GM18873 (cell line): Measurements from ENCODE around the gene GPS2.

Experiments
- ATAC-seq: cut with Tn5 transposase; IDR thresholded peaks from one replicate; pipeline ENCODE4 v1.9.1; 2021; ENCODE audit warnings: mild to moderate bottlenecking, moderate library complexity, moderate number of reproducible peaks; ENCODE audit not compliant: unreplicated experiment, low FRiP score

GPS2 gene

GRCh38 chr17:7318121-7318860 is 3.1 kb upstream of the GPS2 start:
- ATAC-seq: no peak

DNA sequence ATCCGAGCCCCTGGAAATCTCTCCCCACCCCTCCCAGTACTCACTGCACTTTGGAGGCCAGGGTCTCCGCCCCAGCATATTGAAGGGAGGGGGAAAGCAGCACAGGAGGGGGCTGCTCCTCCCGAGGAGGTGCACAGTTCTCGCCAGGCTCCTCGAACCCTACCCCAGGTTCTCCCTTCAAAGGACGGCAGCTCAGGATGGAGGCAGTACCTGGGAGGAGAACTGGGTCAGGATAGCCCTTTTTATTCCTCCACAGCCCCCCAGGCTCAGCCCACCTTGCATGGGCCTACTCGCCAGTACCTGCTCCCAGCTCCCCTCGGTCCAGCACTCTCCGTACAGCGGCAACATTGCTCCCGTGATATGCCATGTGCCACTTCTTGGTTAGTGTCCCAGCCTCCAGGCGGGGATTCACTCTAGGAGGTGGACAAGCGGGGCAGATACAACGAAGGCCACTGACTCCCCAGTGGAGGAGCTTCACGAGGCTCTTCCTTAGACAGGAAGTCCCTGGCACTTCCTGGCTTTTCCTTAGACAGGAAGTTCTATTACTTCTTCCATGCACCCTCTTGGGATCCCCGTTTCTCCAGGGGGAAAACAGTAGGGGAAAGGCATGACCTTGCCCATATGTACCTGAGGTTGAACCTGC is 2.1 kb upstream of the GPS2 start:
- no peak for ATAC-seq

GRCh38 chr17:7315570-7316235 is 543 bp upstream of the GPS2 start:
- peak; percentile 5 for ATAC-seq

DNA sequence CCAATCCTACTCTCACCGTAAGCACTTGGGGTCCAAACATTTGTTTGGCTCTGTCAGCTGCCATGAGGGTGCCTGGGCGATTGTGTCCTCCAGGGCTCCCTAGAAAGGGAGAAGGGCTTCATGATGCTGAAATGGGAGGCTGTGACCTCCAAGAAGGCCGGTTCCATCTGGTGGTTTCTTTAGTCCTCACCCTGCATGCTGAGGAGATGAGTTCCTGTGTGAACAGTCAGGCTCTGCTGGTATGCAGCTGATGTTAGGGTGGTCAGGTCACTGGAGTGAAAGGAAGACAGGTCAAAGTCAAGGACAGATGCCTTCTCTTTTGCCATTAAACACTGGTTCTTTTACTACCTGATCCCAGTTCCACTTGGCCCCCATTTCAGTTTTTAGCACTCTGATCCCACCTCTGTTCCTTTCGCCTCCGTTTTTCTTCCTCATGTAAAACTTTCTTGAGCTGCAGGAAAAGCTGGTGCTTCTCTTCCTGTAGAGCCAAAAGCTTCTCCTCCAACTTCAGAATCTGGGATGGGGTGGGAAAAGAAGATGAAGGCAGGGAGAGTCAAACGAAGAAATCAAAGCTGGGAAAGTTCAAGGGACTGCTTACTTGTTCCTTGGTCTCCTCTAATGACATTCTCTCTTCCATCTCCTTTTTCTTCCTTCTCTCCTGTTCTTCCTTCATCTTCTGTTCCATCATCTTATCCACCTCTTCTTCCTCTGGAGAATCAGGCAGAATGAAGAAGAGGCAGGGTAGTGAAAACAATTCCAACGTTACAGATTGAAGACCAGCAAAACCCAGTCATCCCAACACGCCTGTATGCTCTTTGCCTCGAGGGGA is 1.1 kb downstream of the GPS2 start:
- ATAC-seq: no peak

DNA sequence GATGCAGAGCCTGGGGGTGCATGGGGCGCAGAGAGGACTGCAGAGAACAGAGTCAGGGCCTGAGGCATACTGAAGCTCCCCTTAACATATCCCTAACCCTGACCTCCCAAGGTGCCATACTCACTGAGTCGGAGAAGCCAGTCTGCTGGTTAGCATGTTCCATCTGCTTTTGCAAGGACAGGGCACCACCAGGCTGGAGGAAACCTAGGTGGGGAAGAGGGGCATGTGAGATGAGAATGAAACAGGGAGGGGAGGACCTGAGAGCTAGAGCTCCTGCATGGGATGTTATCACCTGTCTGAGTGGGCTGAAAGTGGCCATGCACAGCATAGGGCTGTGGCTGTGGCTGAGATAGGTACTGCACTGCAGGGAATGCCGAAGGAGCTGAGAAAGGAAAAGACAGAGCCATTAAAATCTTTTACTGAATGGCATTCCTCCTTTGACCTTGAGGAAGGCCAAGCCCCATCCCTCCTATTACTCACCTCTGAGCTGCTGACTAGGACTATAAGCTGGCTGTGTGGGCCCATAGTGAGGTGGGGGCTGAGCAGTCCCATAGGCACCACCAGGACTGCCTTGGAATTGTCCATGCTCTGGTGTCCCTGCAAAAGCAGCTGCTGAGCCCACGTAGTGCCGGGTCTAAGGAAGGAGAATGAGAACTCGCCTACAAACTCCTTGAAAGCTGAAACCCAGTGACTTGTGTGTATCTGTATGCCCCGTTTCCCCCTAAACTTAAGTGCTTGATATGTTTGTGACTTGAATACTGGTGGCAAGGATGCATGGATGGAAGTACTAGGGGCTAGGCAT is 1.9 kb downstream of the GPS2 start:
- ATAC-seq: no peak

GRCh38 chr17:7312432-7313087 is 2.6 kb downstream of the GPS2 start:
- no peak for ATAC-seq

- ATAC-seq: no peak
These were observed 4.0 kb downstream of the GPS2 start for GRCh38 chr17:7311110-7311705.

DNA sequence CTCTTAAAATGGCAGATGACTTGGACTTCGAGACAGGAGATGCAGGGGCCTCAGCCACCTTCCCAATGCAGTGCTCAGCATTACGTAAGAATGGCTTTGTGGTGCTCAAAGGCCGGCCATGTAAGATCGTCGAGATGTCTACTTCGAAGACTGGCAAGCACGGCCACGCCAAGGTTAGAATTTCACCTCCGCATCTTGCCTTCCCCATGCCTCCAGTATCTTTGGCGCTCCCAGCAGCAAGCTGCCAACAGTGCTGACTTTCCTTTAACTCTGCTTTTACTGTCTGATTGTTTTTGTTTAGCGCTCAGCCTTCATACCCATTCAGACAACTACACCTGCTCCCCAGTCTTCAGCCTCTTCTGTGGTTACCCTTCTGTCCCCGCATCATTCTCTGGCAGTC is 5.5 kb downstream of the GPS2 start:
- ATAC-seq: no peak

- ATAC-seq: no peak
These were observed 6.3 kb downstream of the GPS2 start for GRCh38 chr17:7308625-7309433.

DNA sequence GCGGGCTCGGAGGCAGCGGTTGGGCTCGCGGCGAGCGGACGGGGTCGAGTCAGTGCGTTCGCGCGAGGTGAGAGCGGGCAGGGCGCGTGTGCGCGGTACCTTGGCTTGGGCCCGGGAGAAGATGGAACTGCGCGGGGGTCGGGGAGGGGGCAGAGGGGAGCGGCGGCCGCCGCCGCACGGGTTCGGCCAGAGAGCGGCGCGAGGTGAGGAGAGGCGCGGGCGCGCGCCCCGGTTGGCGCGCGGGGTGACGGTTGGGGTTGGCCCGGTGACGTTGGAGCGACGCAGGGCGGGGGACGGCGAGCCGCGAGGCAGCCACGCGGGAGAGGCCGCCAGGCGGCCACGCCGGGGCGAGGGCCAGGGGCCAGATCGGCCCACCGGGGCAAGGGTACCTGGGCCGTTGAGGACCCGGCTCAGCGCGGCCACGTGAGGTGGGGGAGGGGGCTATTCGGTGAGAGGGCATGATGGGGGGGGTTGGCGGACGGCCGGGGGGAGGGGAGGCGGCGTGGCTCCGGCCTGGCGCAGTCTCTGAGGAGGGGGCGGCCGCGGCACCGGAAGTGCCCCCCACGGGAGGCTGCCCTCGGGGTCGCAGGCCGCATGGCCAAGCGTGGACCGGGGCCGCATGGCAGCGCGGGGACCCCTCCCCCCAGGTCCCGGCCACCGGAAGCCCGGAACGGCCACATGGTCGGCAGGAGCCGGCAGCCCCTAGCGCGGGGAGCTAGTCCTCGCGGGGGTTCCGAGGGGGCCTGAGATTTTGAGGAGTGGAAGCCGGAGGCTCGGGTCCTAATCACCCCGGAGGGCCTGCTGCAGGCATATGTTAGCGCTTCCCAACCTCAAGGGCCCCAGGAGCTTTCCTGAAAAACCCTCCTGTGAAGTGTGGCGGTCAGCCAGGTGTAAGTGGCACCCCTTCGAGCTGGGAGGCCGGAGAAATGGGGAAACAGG is 7.2 kb downstream of the GPS2 start:
- ATAC-seq: no peak

DNA sequence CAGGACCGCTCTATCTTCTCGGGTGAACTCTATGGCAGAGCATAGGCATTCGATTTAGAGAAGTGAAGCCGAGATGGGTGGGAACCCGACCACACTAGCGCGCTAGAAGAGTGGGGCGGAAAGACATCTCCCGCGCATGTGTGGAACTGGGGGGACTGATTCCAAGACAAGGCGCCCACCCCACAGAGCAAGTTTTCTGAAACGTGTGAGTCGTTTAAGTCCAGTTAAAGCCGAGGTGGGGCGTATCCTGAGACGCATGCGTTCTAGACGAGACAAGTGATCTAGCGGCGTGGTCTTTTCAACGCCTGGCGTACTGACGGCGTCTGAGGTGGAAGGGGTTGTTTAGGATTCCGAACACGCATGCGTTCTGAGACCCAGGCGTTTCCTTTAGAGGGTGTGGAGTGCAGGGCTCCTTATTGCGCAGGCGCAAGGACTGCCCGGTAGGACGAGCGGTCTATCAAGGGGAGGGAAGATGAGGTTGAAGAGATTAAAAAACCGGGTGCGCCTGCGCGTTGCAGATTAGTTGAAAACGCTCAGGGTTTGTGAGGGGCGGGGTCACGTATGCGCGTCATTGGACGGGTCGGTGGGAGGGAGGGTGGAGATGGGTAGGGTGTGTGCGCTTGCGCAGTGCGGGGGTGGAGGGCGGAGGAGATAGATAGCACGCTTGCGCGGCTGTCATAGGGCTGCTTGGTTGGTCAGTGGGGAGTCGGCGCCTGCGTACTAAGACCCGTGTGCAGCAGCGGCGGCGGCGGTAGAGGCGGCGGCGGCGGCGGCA is 8.1 kb downstream of the GPS2 start, which contains the start of gene EIF5A:
Gene EIF5A, plus strand, starts transcription at position 718 of the 775 bp plus-strand sequence. CDS start 2,008 bp downstream, outside the sequence.
- peak; percentile 61 for ATAC-seq

GRCh38 chr17:7304179-7304578 is 11.0 kb downstream of the GPS2 start:
- no peak for ATAC-seq

DNA sequence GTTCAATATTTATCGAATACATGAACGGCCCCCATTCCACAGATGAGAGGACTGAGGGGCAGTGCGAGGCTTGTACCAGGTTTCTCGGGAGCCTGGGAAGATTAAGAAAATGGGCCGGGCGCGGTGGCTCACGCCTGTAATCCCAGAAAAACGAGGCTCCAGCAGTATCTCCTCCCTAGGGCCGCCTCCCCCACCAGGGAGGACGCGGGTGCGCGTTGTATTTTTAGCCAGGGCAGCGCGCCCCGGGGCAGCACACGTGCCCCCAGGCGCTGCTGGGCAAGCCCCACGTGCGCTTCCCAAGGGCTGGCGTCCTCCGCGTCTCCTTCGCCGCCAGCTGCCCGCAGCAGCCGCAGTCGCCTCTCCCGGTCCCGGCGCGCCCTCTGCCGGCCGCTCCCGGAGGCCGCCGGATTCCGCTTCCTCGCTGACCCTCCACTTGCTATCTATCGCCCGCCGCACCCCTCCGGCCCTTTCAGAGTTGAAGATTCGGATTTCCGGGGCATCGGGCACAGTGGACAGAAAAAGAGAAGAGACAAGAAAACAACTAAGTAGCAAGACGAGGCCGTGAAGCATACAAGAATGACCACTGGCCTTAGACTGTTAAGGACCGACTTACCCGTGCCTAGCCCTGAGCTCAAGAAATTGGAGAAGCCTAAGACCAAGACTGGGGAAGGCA is 18.8 kb downstream of the GPS2 start:
- no peak for ATAC-seq

- ATAC-seq: no peak
These were observed 19.7 kb downstream of the GPS2 start for GRCh38 chr17:7295230-7296180.
